RKO (cell line): Measurements from ENCODE around the gene MTFMT.
A peak's percentile ranks its signal among the peaks of the same experiment; 100 is the strongest.
"Not testable (repeated sequence)": the region's sequence is repeated elsewhere in the genome, so short reads cannot be mapped to it uniquely, and the experiment has no call there.

Experiments used
- DNase-seq: peaks from one replicate; pipeline ENCODE4 v3.0.0-alpha.2; 2016; ENCODE audit warnings: low spot score

MTFMT gene

GRCh38 chr15:65028921-65029735 lies at the start of gene MTFMT:
Gene MTFMT (minus strand): TSS chr15:65029639. CDS start chr15:65029613, 26 bp downstream.
- DNase-seq = peak; percentile 85

- no peak for DNase-seq
Measured at GRCh38 chr15:65077981-65078352, 48.5 kb upstream of the MTFMT start.

- DNase-seq = no peak
Measured at GRCh38 chr15:65077291-65077980, 48.0 kb upstream of the MTFMT start.

GRCh38 chr15:65076486-65077290 lies 47.2 kb upstream of the MTFMT start, which contains the start of gene KBTBD13:
Gene KBTBD13 (plus strand): TSS chr15:65076746. CDS start chr15:65076816, 70 bp downstream.
- no peak for DNase-seq

- DNase-seq = not testable (repeated sequence)
Measured at GRCh38 chr15:65075607-65076395, 46.4 kb upstream of the MTFMT start.

- not testable (repeated sequence) for DNase-seq
Measured at GRCh38 chr15:65074946-65075345, 45.5 kb upstream of the MTFMT start.

GRCh38 chr15:65072617-65073016 lies 43.2 kb upstream of the MTFMT start:
- DNase-seq = no peak

GRCh38 chr15:65072027-65072426 lies 42.6 kb upstream of the MTFMT start:
- no peak for DNase-seq

GRCh38 chr15:65071381-65071811 lies 42.0 kb upstream of the MTFMT start:
- DNase-seq = no peak

- no peak for DNase-seq
Measured at GRCh38 chr15:65069779-65070546, 40.5 kb upstream of the MTFMT start.

- DNase-seq = no peak
Measured at GRCh38 chr15:65069179-65069578, 39.7 kb upstream of the MTFMT start.

- no peak for DNase-seq
Measured at GRCh38 chr15:65068403-65068788, 39.0 kb upstream of the MTFMT start.

- no peak for DNase-seq
Measured at GRCh38 chr15:65067645-65068402, 38.4 kb upstream of the MTFMT start, which contains the start of gene RASL12. Gene RASL12 (minus strand): TSS chr15:65067991. CDS start chr15:65067835, 156 bp downstream.

- DNase-seq = no peak
Measured at GRCh38 chr15:65067317-65067644, 37.8 kb upstream of the MTFMT start.

- no peak for DNase-seq
Measured at GRCh38 chr15:65066635-65067316, 37.3 kb upstream of the MTFMT start.

- DNase-seq = no peak
Measured at GRCh38 chr15:65066001-65066634, 36.7 kb upstream of the MTFMT start.

- no peak for DNase-seq
Measured at GRCh38 chr15:65062726-65063125, 33.3 kb upstream of the MTFMT start.

- DNase-seq = no peak
Measured at GRCh38 chr15:65062061-65062460, 32.6 kb upstream of the MTFMT start.
